Activated T-cell treated with anti-CD3 and anti-CD28 coated beads, Interleukin-2, amount 50 U/mL, for 1 hour (primary cell): ENCODE measurements around the gene POU2AF1.

Experiments used
- DNase-seq: peaks from one replicate; pipeline ENCODE4 v3.0.0-alpha.2; 2020

The POU2AF1 gene

DNA sequence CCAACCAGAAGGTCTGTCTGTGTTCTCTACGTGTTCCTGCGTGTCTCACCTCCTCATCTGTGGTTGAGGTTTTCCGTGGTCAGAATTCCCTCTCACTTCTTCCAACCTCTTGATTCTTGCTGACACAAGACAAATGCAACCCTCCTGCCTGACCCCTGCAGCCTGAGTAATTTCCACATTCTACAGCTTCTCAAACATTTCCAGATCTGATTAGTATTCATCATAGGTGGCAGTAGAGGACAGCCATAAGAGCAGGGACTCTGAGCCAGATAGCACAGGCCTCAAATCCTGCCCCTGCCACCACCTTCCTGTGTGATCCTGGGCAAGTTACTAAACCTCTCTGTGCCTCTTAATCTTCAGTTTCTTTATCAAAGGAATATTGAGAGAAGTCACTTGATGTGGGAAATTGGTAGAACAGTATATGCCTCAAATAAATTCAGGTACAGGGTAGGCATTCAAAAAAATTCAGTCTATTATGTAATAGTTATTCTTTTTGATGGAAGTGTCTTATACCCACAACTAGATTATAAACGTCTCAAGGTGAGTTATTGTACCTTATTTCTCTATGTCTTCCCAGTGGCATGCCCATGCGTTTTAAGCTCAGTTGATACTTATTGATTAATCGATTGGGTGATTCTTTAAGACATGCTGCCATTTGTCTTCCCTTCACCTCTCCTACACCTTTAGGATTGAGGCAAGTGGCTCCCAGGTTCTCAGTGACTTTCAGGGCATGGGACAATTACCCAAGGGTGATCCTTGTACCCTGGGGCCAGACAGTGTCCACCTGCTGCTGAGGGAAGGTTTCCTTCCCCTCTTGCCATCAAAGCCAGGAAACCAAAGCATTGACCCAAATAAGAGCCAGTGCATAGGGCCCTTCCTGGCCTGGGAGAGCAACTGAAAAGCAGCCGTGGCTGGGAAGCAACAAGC lies 19.6 kb downstream of the POU2AF1 start:
- DNase-seq = no peak

DNA sequence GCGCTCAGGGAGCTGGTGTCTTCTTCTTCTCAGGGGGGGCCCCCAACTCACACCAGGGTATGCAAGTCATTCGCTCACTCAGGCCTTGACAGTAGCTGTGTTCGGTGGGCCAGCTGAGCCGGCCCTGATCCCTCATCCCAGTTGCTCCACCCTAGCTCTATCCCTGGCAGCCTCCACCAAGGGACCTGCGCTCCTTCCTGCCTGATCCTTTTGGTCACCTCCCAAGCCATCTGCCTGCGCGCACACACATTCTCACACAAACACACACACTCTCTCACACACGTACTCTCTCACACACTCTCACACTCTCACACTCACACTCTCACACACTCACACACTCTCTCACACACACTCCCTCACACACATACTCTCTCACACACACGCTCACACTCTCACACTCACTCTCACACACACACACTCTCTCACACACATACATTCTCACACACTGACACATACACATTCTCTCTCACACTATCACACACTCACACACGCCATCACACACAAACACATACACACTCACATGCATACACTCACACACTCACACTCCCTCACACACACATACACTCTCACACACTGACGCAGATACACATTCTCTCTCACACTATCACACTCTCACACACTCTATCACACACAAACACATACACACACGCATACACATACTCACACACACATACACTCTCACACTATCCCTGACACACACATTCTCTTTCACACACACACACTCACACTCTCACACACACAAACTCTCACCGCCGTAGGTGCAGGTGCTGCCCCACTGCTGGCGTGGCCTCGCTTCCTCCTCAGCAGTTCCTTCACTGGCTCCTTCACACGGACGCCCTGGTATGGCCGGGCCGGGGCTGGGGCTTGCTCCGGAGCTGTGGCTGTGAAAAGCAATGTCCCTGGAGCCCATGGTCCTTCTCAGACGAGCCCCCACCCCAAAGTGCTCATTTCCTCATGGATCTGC lies 20.8 kb downstream of the POU2AF1 start:
- no peak for DNase-seq

DNA sequence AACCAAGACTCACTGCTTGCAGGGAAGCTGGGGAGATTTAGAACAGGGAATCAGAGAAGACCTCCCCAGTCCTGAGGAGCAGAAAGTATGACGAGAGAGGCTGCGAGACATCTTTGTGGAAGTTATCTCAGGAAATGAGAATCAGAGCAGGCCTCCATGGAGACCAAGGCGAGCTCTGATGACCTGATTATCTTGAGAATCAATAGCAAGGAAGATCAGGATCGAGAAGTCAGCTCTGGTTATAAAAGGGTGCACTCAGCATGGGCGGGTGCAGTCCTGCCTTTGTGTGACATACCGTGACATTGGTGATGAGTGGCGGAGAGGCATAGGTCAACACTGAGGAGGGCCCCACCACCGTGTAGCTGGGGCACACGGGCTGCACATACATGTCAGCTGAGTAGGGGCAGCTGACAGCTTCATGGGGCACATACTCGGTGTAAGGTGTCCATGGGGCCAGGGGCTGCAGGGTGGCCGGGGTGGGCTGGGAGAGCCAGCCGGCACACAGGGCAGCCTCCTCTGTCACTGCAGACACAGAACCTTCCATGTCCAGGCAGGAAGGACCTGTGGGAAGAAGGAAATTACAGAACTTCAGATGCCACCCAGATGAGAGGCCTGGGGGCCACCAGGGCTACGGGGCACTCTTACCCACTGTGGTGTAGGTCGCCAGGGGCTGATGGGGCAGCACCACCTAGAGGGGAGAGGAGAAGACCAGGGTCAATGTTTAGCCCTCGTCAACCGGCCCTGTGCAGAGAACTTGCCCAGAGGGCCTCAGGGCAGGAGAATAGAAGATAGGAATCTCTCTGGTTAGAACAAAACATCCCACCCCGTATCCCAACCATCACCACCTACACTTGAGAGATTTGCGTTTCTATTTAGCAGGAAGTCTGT lies 21.7 kb downstream of the POU2AF1 start:
- no peak for DNase-seq

DNA sequence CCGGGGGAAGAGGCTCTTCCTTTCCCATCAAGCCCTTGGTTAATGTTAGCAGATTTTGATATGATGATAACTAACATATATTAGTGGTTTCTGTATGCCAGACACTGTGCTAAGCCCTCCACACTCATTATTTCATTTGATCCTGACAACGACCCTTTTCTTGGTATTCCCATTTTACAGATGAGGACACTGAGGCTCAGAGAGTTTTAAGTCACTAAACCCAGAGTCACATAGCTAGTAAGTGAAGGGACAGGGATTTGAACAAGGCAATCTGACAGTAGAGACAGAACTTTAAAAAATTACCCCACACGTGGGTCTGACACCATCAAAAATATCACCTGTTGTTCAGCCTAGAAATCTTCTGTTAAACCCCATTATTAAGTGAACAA lies 22.4 kb downstream of the POU2AF1 start:
- DNase-seq = no peak

DNA sequence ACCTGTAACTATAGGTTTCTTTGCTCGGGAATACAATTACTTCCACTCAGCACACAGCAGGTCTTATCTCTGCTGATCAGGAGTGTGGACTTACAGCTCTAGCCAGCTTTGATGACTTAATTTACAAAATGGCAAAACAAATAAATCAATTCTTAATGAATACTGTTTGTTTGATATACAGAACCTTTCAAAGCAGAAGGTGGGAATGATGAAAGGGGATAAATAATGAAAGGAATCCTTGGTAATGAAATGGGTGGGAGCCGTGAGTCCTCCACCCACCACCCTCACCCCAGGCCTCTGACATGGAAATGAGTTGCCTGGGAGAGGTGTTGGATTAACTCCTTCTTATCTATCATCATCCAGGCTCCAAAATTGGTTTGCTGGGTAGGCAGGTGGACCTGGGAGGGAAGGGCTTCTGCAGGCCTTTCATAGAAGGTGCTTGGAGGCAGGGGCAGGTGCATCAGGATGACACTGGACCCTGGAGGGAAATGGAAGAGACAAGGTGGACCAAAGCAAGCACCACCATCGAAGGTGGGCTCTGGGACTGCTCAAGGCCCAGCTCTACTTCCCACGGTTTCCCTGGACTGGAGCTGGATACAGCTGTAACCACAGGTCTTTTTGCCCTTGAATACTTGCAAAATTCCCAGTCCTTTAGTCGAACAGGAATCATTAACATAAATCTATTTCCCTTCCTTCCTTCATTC lies 23.0 kb downstream of the POU2AF1 start:
- no peak for DNase-seq

DNA sequence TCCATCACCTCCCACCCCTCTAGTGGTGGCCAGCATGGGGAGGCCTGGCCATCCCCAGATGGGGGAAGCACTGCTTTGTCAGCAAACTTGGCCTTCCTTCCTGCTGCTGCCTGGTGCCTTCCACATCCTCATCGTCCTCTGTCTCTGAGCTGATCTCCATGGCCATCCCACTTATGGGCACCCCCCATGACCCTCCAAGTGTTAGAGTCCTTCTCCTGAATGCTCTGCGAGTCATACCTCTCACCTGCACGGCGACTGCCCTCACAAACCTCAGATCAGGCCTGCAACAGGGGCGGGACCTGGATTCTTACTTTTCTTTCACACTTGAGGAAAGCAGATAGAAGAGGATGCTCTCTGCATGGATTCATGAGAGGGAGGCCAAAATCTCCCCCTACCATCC lies 24.0 kb downstream of the POU2AF1 start:
- no peak for DNase-seq

DNA sequence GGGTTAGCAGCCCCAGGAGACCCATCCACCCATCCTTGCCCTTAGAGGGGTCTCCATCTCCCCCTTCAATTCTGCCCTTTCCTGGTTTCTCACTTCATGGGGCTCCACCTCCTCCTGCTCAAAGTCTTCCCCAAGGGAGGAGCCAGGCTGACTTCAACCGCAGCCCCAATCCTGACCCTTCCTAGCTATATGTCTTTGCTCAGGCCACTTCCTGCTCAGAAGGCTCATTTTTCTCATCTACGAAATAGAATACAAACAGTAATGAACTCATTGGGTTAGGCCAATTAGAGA lies 24.5 kb downstream of the POU2AF1 start:
- no peak for DNase-seq

DNA sequence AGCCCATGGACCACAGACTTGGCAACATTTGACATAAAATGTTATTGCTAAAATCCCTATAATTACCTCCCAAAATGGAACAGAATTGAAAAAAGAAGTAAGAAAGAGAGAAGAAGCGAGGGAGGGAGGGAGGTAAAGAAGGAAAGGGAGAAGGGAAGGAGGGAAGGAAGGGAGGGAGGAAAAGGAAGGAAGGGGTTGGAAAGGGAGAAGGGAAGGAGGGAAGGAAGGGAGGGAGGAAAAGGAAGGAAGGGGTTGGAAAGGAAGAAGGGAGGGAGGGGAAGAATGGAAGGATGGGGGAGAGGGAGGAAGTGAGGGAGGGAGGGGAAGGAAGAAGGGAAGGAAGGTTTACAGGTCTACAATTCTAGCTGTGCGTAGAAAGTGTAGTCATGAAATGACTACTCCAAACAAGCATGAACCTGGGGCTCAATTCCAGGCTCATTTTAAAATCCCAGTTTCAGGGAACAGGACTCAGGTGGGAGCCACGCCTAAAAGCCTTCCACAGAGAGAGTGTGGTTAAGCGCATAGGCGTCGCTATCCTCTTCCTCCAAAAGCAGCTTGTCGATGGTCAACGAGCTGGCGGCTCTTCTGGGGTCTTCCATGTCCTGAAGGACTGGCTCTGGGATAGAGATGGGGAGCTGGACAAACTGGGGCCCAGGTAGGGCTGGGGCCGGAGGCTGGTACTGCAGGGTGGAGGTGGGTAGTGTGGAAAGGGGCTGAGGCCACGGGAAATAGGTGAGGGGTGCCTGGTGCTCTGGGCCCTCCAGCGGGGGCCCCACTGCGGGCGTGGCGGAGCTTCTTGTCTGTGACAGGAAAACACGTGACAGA lies 25.1 kb downstream of the POU2AF1 start:
- DNase-seq = no peak

DNA sequence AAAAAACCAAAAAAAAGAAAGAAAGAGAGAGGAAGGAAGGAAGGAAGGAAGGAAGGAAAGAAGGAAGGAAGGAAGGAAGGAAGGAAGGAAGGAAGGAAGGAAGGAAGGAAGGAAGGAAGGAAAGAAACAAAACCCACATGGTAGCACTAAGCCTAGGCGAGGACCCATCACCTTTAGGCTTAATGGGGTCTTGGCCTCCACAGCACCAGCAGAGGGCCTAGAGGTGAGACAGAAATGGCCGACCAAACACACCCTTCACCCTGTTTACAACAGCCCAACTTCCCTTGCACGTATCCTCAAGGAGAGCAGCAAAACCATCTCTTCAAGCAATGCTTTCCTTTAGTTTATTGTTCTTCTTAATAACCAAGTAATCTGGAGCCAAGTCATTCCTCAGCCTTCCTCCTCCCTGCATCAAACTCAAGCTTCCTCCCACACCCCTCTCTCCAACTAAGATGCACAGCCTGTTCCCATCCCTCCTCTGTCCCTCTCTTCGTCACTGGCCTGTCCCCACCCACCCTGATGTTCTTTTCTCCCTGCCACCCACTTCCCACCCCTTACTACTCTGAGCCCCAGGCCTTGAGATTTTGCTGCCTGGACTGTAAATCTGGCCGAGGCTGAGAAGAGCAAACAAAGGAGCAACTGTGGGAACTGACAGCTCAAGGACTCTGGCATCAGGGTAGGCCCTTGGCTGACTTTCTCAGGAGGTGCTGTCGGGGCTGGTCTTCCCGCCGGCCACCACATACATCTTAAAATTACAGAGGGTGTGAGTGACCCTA lies 26.0 kb downstream of the POU2AF1 start:
- no peak for DNase-seq

DNA sequence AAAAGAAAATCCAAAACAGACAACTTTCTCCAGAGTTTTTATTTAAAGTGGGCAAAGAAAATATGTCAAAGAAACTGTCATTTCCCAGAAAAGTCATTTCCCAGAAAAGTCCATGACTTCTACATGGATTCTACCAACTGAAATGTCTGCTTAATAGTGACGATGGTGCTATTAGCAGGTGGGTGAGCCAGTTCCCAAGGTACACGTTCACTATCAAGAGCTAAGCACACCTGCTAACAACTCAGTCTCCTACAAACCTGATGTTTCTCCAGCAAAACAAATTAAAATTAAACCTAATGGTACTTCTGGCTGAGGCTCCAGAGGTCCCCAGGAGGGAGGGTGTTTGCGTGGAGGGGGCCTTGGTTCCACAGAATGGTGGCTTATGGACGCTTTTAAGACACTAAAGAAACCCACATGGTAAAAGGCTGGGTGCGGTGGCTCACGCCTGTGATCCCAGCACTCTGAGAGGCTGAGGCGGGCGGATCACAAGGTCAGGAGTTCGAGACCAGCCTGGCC lies 26.8 kb downstream of the POU2AF1 start:
- DNase-seq = no peak

DNA sequence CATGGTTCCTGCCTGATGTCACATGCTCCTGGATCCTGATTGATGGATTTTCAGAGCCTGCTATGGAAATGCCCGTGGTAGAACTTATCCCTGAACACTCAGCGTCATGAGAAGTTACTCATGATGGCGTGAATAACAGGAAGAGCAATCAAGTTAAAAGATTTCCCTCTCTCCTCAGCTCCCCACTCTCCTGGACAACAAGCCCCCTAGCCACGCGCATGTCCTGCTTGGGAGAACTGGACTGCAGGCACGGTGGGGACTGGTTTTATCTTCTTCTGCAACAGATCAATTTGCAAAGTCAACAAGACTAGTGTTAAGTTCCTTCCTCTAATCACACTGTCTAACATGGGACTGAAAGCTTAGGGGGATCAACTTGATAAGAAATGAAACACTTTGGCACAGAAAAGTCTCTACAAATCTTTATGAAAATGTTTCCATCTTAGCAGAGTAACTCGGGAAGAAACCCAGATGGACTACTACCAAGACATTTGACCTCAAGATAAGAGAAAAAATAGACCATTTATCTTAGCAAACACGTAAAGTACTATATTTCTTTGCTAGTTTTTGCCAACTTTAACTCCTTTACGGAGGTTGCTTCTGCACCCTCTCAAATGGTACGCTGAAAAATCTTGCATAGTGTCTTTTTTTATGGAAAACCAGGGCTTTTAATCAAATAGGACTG lies 27.6 kb downstream of the POU2AF1 start:
- no peak for DNase-seq

DNA sequence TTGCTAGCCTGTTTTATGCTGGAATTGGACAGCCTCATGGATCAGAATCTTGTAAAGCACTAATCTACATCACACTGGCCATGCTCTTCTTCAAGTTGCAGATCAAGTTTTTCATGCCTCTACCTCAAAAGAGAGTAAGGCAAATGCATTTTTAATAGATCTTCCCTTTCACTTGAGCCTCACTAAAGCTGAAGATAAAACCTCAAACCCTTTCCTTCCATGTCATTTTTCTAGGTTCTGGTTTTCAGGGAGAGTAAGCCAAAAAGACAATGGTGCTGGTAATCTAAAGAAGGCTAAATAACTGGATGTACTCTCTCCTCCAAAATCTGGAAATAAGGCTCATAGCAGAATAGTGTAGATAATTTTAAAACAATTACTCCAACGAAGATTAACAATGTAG lies 28.3 kb downstream of the POU2AF1 start:
- no peak for DNase-seq

DNA sequence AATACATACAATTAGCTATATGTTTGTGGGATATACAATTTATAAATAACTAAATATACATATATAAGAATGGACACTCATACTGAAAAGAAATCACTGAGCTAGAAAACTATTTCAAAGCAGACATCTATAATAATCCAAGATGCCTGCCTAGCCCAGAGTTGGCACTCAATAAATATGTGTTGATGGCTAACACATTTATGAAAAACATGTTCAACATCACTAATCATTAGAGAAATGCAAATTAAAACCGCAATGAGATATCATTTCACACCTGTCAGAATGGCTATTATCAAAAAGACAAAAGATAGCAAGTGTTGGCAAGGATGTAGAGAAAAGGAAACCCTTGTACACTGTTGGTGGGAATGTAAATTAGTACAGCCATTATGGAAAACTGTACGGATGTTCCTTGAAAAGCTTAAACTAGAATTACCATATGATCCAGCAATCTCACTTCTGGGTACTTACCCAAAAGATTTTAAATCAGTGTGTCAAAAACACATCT lies 29.8 kb downstream of the POU2AF1 start:
- no peak for DNase-seq

DNA sequence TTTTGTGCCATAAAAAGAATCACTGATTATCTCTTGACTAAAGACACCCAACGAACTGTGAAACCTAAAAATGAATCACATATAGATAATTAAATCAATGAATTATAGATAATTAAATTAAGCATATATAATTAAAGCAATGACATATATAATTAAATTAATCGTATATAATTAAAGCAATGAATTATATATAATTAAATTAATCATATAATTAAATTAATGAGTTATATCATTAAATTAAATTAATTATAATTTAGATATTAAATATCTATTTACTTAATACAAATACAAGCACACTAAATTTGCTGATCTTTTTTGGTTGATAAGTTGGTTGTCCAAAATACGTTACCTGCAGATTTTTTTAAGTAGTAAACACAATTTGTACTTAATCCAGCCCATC lies 30.9 kb downstream of the POU2AF1 start:
- DNase-seq = no peak

DNA sequence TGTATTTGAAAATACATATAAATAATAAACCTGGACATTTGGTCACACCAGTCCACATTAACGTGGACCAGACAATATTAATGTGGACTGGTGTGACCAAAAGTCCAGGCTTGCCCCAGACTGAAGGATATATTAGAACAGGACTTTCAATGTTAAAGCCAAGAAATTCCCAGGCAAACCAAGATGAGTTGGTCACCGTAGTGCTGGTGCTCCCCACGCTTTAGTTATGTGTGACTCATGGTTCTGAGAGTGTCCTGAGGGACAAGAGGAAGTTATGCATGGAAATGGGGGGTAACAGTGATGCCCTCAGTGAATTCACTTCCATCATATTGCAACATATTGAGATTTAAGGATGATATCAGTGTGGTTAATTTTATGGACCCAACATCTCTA lies 31.4 kb downstream of the POU2AF1 start:
- no peak for DNase-seq

DNA sequence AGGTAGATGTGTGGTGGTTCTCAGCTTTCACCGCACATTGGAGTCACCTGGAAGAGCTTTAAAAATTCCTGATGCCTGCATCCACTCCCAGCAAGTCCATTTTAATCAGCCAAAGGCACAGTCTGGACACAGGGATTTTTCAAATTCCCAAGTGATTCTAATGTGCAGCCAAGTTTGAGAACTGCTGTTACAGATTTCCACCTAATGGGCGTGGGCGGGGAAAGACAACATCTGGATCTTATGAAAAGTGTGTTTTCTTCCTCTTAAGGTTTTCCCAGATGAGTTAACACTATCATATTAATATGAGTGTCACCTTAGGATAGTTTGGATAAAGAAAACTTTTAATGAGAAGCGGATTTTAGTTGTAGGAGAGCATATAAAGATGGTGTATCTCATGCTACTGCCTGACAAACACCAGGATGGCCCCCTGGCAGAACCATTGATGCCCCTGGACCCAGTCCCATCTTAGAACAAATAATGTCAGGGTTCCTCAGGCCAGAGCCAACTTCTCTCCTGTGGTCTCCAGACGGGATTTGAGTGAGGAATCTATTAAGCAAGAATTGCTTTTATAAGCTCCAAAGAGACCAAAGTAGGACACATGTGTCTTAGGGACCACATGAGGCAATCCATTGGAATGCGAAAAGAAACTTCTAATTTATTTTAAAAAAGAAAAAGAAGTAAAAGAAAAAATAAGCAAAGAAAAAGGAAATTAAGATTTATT lies 31.9 kb downstream of the POU2AF1 start:
- no peak for DNase-seq

DNA sequence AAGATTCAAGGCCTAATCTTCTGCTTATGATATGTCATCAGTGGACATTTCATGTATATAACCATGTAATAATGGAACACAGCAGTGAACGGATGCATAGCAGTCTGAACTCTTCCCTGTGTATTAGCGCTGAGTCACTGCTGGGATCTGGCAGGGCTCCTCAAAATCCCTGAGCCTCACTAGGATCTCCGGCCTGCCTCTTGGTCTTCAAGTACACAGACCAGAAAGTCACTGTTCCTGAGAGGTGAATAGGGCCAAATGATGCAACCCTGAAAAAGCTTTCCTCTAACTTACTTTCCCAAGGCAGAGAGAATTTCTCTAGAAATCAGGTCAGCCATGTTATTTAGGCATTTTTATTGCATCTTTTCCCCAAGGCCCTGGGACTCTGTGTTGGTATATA lies 35.0 kb downstream of the POU2AF1 start:
- DNase-seq = no peak

DNA sequence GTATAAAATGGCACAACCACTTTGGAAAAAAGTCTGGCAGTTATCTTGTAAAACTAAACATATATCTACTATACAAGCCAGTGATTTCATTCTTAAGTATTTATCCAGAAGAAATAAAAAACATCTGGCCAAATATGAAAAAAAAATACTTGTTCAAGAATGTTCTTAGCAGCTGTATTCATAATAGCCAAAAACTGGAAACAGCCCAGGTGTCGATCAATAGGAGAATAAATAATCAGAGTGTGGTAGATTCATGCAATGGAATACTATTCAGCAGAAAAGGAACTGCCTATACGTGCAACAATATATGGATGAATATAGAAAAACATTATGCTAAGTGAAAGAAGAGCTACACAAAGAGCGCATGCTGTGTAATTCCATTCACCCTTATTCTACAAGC lies 36.7 kb downstream of the POU2AF1 start:
- no peak for DNase-seq
